ENCODE measurements around the gene WDR46.
"Not testable (repeated sequence)": the region's sequence is repeated elsewhere in the genome, so short reads cannot be mapped to it uniquely, and the experiment has no call there.

WDR46 gene

GRCh38 chr6:33286946-33287914, 1.8 kb downstream of the WDR46 start:
- no peak for DNase-seq

- not testable (repeated sequence) for DNase-seq
These were observed 3.8 kb downstream of the WDR46 start for GRCh38 chr6:33285214-33285613.

- DNase-seq: no peak
These were observed 8.5 kb downstream of the WDR46 start for GRCh38 chr6:33280539-33280938.

- no peak for DNase-seq
These were observed 9.0 kb downstream of the WDR46 start for GRCh38 chr6:33279971-33280511.

- DNase-seq: peak; percentile 2 to 31
These were observed 9.8 kb downstream of the WDR46 start for GRCh38 chr6:33279257-33279695.

- DNase-seq: no peak
These were observed 10.2 kb downstream of the WDR46 start for GRCh38 chr6:33278810-33279209.

- no peak for DNase-seq
These were observed 10.7 kb downstream of the WDR46 start for GRCh38 chr6:33278392-33278741.

GRCh38 chr6:33277663-33278391, 11.2 kb downstream of the WDR46 start:
- DNase-seq: no peak

GRCh38 chr6:33276864-33277662, 12.0 kb downstream of the WDR46 start, which contains the start of gene B3GALT4:
Gene B3GALT4 (plus strand): TSS chr6:33277123. CDS start chr6:33277420, 297 bp downstream.
- peak in 1 of 2 experiments; percentile 10 for DNase-seq

- DNase-seq: no peak
These were observed 12.5 kb downstream of the WDR46 start for GRCh38 chr6:33276581-33276863.

- DNase-seq: not testable (repeated sequence)
These were observed 13.1 kb downstream of the WDR46 start for GRCh38 chr6:33275795-33276580.

- DNase-seq: no peak
These were observed 14.8 kb downstream of the WDR46 start for GRCh38 chr6:33273924-33274902.

GRCh38 chr6:33273129-33273923, 15.7 kb downstream of the WDR46 start:
- no peak for DNase-seq

GRCh38 chr6:33272275-33273128, 16.5 kb downstream of the WDR46 start:
- DNase-seq: no peak

- DNase-seq: peak; percentile 76 to 81
These were observed 17.4 kb downstream of the WDR46 start, which contains the start of the genes RPS18 and VPS52 for GRCh38 chr6:33271468-33272274. Gene RPS18 (plus strand): TSS chr6:33272075. CDS start chr6:33272120, 45 bp downstream. Gene VPS52 (minus strand): TSS chr6:33271876. CDS start chr6:33271675, 201 bp downstream.

GRCh38 chr6:33271117-33271467, 17.9 kb downstream of the WDR46 start:
- DNase-seq: no peak

GRCh38 chr6:33264015-33264414, 25.0 kb downstream of the WDR46 start:
- DNase-seq: no peak

- not testable (repeated sequence) for DNase-seq
These were observed 26.5 kb downstream of the WDR46 start for GRCh38 chr6:33262490-33262889.

Data from cerebellar nuclear complex (tissue), 1 donor.